Pons (tissue), 1 donor: Measurements from ENCODE around the gene ORC4.

ENCODE experiments used
- DNase-seq: peaks from one replicate; pipeline ENCODE4 v3.0.0-alpha.2; 2016; ENCODE audit warnings: low spot score

The ORC4 gene

GRCh38 chr2:148020111-148021058, at the start of gene ORC4:
ORC4 (minus strand) TSS chr2:148020737; CDS start chr2:147975958, 44,779 bp downstream.
- peak; percentile 100 for DNase-seq

GRCh38 chr2:148067801-148068200, 47.3 kb upstream of the ORC4 start:
- no peak for DNase-seq

DNA sequence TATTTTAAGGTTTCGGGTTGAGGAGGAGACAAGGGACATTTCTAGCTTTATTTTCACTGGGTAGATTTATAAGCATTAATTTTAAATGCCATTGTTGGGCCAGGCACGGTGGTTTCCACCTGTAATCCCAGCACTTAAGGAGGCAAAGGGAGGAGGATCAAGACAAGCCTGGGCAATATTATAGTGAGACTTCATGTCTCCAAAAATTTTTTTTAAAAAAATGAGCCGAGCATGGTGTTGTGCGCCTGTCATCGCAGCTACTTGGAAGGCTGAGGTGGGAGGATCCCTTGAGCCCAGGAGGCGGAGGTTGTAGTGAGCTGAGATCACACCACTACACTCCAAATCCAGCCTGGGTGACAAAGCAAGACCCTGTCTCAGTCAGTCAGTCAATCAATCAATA, 45.4 kb upstream of the ORC4 start:
- DNase-seq: no peak

DNA sequence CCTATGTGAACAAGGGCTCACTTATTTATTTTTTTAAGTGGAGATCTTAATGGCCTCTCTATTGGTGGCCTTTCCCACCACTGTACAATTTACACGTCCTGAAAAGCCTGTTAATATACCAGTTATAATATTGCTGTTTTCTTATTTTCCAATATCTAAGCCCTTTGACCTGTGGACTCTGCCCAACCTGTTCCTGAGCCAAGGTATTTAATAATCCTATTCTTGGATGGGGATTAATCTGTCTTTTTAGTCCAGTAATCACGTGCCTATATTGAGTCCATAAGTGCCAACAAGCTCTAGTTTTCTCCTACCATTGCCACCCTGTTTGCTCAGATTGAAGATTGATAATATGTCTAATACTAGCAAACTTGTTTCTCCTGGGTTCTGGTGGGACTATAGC, 43.1 kb upstream of the ORC4 start:
- no peak for DNase-seq

DNA sequence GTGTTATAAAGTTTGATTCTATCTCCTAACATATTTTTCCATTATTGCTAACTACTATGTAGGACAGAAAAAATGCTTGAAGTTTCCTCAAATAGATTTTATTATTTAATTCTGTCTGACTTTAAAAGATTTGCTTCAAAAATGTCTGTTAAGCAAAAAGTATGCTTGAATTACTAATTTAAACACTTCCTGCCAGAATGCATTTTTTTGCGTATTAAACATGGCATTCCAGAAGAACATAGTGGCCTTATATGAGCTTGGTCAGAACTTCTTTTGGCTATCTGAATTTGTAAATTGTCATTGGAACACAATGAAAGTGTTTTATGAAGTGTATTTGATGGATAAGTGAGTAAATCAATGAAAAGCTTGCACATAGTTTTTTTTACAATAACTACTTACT, 38.1 kb upstream of the ORC4 start:
- DNase-seq: no peak

DNA sequence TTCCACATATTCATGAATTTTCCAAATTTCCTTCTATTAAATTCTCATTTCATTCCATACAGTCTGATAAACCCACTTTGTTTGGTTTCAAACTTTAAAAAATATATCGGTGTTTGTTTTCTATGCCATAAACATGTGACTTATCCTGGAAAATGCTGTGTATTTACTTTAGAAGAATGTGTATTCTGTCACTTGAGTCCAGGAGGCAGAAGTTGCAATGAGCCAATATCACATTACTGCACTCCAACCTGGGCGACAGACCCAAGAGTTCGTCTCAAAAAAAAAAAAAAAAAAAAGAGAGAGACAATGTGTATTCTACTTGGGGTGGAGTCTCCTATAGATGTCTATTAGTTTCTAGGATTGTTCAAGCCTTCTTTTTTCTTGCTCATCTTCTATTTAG, 32.1 kb upstream of the ORC4 start:
- DNase-seq: no peak

- no peak for DNase-seq
Observed at GRCh38 chr2:148049284-148049683, 28.7 kb upstream of the ORC4 start.

- DNase-seq: peak; percentile 7
Observed at GRCh38 chr2:148048475-148049221, 28.1 kb upstream of the ORC4 start.

DNA sequence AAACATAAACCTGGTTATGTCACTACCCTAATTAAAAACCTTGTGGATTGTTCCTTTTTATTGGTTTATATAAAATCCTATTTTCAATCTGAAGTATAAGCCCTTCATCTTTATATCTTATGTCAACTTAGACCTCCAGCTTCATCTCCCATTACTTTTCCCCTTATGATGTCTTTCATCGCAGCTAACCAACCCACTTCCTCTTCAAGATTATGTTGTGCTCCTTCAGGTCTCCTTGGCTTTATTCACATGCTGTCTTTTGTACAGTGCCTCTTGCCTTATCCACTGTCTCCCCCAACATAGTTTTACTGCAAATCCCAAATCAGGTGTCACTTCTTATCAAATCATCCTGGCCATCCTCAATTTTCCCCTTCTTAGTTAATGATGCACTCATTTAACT, 26.3 kb upstream of the ORC4 start:
- no peak for DNase-seq

- DNase-seq: no peak
Observed at GRCh38 chr2:148044322-148044721, 23.8 kb upstream of the ORC4 start.

- no peak for DNase-seq
Observed at GRCh38 chr2:148042219-148042618, 21.7 kb upstream of the ORC4 start.

DNA sequence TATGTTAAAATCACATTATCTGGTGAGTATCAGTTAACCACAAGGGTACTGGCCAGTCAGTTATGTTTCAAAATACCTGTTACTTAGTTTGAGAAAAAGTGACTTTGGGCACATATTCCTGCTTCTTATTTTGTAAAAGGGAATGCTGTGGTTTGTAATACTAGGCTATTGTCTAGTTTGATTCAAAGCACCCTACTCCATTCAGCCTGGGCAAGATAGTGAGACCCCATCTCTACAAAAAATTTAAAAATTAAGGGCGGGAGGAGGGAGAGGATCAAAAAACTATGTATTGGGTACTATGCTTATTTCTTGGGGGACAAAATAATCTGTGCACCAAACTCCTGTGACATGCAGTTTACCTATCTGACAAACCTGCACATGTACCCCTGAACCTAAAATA, 19.2 kb upstream of the ORC4 start:
- no peak for DNase-seq

DNA sequence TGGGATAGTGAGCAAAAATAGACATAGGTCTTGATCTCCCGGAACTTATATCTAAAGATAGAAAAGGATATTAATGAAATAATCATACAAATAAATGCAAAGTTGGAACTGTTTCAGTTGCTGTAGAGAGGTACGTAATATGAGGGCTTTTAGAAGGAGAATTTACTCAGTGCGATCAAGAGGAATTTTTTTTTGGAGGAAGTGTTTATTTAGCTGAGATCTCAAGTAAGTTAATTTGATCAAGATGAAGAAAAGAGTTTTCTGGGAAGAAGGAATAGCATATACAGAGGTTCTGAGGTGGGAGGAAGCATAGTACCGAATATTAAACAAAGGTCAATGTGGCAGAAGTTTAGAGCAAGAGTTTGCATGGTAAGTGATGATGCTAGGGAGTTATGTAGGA, 11.7 kb upstream of the ORC4 start:
- no peak for DNase-seq

GRCh38 chr2:148031152-148031551, 10.6 kb upstream of the ORC4 start:
- DNase-seq: no peak

GRCh38 chr2:148028781-148029180, 8.2 kb upstream of the ORC4 start:
- DNase-seq: no peak

DNA sequence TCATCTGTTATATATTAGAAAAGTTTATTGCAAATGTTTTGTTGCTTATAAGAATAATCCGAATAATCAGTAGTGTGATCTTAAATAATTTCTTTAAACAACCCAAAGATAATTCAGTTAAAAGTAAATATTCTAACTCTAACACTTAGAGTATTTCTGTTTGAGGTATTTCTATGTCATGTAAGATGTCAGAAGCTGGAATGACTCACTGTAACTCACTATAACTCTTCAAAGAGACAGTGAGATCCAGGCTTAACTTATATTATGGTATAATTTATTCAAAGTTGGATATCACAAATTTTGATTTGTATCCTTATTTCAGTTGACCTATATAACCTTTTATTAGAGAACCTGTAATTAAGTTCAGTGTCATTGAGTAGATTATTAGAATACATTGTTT, 7.3 kb upstream of the ORC4 start:
- DNase-seq: no peak

GRCh38 chr2:148026573-148026972, 6.0 kb upstream of the ORC4 start:
- DNase-seq: no peak

GRCh38 chr2:148023861-148024260, 3.3 kb upstream of the ORC4 start:
- DNase-seq: no peak

DNA sequence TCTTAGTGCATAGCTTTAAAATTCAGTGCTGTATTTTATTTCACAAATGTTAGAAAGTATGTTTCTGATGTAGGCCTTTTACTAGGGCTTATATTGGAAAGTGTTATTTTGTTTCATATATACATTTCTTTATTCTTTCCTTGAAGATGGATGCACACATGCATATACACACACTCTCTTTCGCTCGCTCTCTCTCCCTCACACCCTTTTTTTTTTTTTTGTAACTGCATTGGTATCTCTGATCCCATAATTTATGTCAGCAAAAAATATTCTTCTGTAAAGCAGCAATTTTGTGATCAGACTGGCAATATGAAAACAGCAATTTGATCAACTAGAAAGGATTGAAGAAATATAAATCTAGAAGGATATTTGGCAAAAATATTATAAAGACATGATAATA, 2.3 kb upstream of the ORC4 start:
- DNase-seq: no peak

DNA sequence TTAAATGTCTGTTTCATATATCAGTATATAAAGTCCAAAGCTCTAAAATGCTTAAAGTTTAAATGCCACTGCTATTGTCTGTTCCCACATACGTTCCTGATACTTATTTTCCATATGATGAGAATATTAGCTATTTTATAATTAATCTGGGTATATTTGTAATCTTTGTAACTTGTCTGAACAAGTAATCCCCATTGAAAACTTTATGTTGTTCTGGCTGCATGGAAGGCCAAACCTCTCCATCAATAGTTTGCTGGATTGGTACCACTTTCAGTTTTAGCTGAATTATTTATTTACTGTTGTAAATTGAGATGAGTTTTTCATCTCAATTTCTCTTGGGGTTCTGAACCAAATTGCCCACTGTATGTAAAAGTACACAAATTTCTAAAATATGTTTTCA, 1.8 kb upstream of the ORC4 start:
- DNase-seq: no peak

DNA sequence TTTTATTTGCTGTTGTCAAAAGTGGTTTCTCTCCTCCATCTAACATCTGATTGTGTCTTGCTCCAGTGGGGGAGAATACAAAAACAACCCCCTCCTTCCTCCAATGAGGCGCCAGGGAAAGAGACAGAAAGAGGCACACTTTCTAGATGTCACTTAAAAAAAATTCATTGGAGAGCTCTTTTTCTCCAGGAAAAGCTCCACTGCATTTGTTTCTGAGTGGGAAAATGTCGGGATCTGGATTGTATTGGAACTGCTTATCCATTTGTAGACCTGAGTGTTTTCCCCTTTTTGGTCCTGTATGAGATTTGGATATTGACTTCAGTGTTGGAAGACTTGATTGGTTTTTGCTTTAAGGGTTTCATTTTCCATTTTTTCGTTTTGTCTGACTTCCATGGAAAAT, 1.3 kb upstream of the ORC4 start:
- peak; percentile 28 for DNase-seq

- no peak for DNase-seq
Observed at GRCh38 chr2:148021059-148021861, 723 bp upstream of the ORC4 start, which contains the start of gene MBD5. MBD5 (plus strand) TSS chr2:148021091.
